A549 (cell line): ENCODE measurements around the gene EDNRB.

Experiments
- CEBPB ChIP-seq, 2 experiments: fragments of >200 bp in 1 of 2; sonication (Bioruptor Twin) in 1 of 2; formaldehyde crosslinking in 1 of 2; IDR thresholded peaks; 2 replicates each; pipeline ENCODE4 v1.6.1; 2012 to 2016
- CTCF ChIP-seq: fragments of >200 bp; sonication (Bioruptor Twin); formaldehyde crosslinking; IDR thresholded peaks from 3 replicates; pipeline ENCODE4 v1.5.1; 2016
- EP300 ChIP-seq, 2 experiments: fragments of >200 bp; sonication (Bioruptor Twin); formaldehyde crosslinking; IDR thresholded peaks; 2 replicates in 1 of 2; 3 replicates in 1 of 2; pipeline ENCODE4 v1.6.1; 2016 to 2017
- ESRRA ChIP-seq: fragments of 150-350 bp; IDR thresholded peaks from 2 replicates; pipeline ENCODE4 v1.6.1; 2014; ENCODE audit warnings: mild to moderate bottlenecking, low read length, borderline replicate concordance
- HES2 ChIP-seq: fragments of >200 bp; sonication (Bioruptor Twin); formaldehyde crosslinking; IDR thresholded peaks from 2 replicates; pipeline ENCODE4 v1.6.1; 2016
- MAFK ChIP-seq: fragments of 450-650 bp; IDR thresholded peaks from 2 replicates; pipeline ENCODE4 v1.6.1; 2014; ENCODE audit not compliant: partially characterized antibody
- MAX ChIP-seq: IDR thresholded peaks from 2 replicates; pipeline ENCODE4 v1.6.1; 2012
- MYC ChIP-seq: IDR thresholded peaks from 2 replicates; pipeline ENCODE4 v1.6.1; 2012; ENCODE audit warnings: mild to moderate bottlenecking, inconsistent platforms, low read length, improper control_type of control experiment, borderline replicate concordance
- NPAS2 ChIP-seq: fragments of 250-450 bp; sonication (Bioruptor Pico); IDR thresholded peaks from 2 replicates; pipeline ENCODE4 v1.8.0; 2022; ENCODE audit warnings: mild to moderate bottlenecking, moderate library complexity, borderline replicate concordance
- PHF8 ChIP-seq: fragments of 200-600 bp; sonication (generic); IDR thresholded peaks from 2 replicates; pipeline ENCODE4 v1.6.1; 2016; ENCODE audit warnings: low read depth, mild to moderate bottlenecking, antibody characterized with exemption, moderate library complexity, borderline replicate concordance
- RCOR1 ChIP-seq: fragments of 150-350 bp; IDR thresholded peaks from 2 replicates; pipeline ENCODE4 v1.6.1; 2014; ENCODE audit warnings: antibody characterized with exemption, low read length, low read depth
- REST ChIP-seq: fragments of 200-600 bp; sonication (generic); IDR thresholded peaks from 2 replicates; pipeline ENCODE4 v1.6.1; 2016; ENCODE audit warnings: antibody characterized with exemption, mild to moderate bottlenecking, moderate library complexity
- USF2 ChIP-seq: fragments of 450-650 bp; IDR thresholded peaks from 2 replicates; pipeline ENCODE4 v1.6.1; 2014; ENCODE audit warnings: antibody characterized with exemption

GRCh38 chr13:77894743-77895142 lies 23.9 kb downstream of the EDNRB start:
- no peak for TF ChIP-seq MAFK
- TF ChIP-seq RCOR1 = no peak
- TF ChIP-seq CTCF = no peak
- TF ChIP-seq MAX = no peak
- TF ChIP-seq MYC = no peak
- no peak for TF ChIP-seq REST
- no peak for TF ChIP-seq EP300 (IDR thresholded peaks at IDR 0.05)
- no peak for TF ChIP-seq HES2
- no peak for TF ChIP-seq CEBPB (IDR thresholded peaks at IDR 0.05)
- TF ChIP-seq USF2 = no peak
- no peak for TF ChIP-seq PHF8
- TF ChIP-seq NPAS2 = no peak
- TF ChIP-seq ESRRA = no peak
